Stomach (tissue), 4 donors: Measurements from ENCODE around the gene NEMP2.

ENCODE experiments used
- POLR2A ChIP-seq, 4 donors: fragments of 450-650 bp; IDR thresholded peaks; one replicate each; pipeline ENCODE4 v1.6.1; 2016; ENCODE audit warnings: antibody characterized with exemption in 4 of 4, control low read depth in 2 of 4, mild to moderate bottlenecking in 1 of 4, moderate library complexity in 1 of 4
- POLR2AphosphoS5 ChIP-seq, 3 donors: sonication (generic); formaldehyde crosslinking; IDR thresholded peaks; one replicate each; pipeline ENCODE4 v1.6.1; 2016; ENCODE audit warnings: antibody characterized with exemption in 3 of 3
- TF ChIP-seq, protein P1 (sequence below), 7 experiments: fragments of 450-650 bp in 4 of 7; fragments of 200-600 bp in 3 of 7; sonication (generic) in 3 of 7; IDR thresholded peaks; one replicate each; pipeline ENCODE4 v1.5.1; 2016 to 2019; ENCODE audit warnings: antibody characterized with exemption in 7 of 7, control low read depth in 2 of 7, mild to moderate bottlenecking in 1 of 7

DNA sequence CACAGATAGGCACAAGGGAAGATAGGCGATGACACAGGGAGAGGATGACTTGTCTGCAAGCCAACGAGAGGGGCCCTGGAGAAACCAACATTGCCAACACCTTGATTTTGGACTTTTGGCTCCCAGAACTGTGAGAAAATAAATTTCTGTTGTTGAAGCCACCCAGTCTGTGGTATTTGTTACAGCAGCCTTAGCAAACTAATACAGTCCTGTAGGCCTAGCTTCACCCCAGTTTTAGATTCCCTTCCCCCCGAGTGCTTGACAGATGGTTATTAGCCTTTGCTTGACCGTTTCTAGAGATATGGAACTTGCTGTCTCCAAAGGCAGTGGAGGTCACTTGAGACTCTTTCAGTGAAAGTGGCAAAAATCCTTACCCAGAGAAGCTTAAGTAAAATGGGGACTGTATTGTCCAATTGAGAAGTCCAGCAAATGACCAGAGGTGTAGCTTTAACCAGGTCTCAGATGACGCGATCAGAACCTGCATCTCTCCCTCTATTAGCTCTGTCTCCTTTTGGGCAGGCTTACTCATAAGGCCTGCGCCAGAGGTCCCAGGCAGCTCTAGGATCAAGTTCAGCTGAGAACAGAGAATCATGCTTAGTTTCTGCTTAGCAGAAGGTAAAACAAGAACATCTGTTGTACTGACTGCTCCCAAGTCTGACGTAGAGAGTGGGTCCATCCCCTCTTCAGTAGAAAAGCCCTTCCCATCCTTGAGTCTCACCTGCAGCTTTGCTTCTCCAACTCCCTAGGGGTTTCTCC is 76.0 kb downstream of the NEMP2 start:
- TF ChIP-seq, protein P1, sequence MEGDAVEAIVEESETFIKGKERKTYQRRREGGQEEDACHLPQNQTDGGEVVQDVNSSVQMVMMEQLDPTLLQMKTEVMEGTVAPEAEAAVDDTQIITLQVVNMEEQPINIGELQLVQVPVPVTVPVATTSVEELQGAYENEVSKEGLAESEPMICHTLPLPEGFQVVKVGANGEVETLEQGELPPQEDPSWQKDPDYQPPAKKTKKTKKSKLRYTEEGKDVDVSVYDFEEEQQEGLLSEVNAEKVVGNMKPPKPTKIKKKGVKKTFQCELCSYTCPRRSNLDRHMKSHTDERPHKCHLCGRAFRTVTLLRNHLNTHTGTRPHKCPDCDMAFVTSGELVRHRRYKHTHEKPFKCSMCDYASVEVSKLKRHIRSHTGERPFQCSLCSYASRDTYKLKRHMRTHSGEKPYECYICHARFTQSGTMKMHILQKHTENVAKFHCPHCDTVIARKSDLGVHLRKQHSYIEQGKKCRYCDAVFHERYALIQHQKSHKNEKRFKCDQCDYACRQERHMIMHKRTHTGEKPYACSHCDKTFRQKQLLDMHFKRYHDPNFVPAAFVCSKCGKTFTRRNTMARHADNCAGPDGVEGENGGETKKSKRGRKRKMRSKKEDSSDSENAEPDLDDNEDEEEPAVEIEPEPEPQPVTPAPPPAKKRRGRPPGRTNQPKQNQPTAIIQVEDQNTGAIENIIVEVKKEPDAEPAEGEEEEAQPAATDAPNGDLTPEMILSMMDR (IDR thresholded peaks at IDR 0.05), result no peak
- TF ChIP-seq POLR2A (IDR thresholded peaks at IDR 0.05) (no peak), POLR2AphosphoS5 (IDR thresholded peaks at IDR 0.05) (no peak)
